Endometrium (tissue), 2 donors: Measurements from ENCODE around the gene ELF2.
"Not testable (repeated sequence)": the region's sequence is repeated elsewhere in the genome, so short reads cannot be mapped to it uniquely, and the experiment has no call there.

Experiments
- FAIRE-seq: peaks from 2 replicates; lab custom pipeline; 2012; peaks lifted over from hg19 to GRCh38; lab: Jason Lieb, UNC
- donor health status: control.
- donor health status: control.

Gene ELF2

GRCh38 chr4:139177049-139177868, at the start of gene ELF2:
Gene ELF2, minus strand, starts transcription at chr4:139177218. Its CDS starts 39,517 bp downstream, at chr4:139137701.
- FAIRE-seq = no peak

GRCh38 chr4:139223682-139224317, 46.8 kb upstream of the ELF2 start:
- no peak for FAIRE-seq

GRCh38 chr4:139222215-139222614, 45.2 kb upstream of the ELF2 start:
- no peak for FAIRE-seq

GRCh38 chr4:139221687-139222086, 44.7 kb upstream of the ELF2 start:
- no peak for FAIRE-seq

GRCh38 chr4:139219450-139220055, 42.5 kb upstream of the ELF2 start:
- no peak for FAIRE-seq

- no peak for FAIRE-seq
These were observed 37.1 kb upstream of the ELF2 start for GRCh38 chr4:139214039-139214534.

- FAIRE-seq = not testable (repeated sequence)
These were observed 36.6 kb upstream of the ELF2 start for GRCh38 chr4:139213633-139214032.

- FAIRE-seq = no peak
These were observed 35.9 kb upstream of the ELF2 start for GRCh38 chr4:139212900-139213299.

GRCh38 chr4:139210486-139210885, 33.5 kb upstream of the ELF2 start:
- no peak for FAIRE-seq

GRCh38 chr4:139209470-139210063, 32.5 kb upstream of the ELF2 start:
- no peak for FAIRE-seq

- FAIRE-seq = peak; percentile 94
These were observed 31.5 kb upstream of the ELF2 start for GRCh38 chr4:139208404-139208945.

GRCh38 chr4:139207873-139208403, 30.9 kb upstream of the ELF2 start:
- no peak for FAIRE-seq

- FAIRE-seq = no peak
These were observed 30.2 kb upstream of the ELF2 start for GRCh38 chr4:139207247-139207646.

- no peak for FAIRE-seq
These were observed 26.0 kb upstream of the ELF2 start for GRCh38 chr4:139202991-139203390.

GRCh38 chr4:139200506-139200905, 23.5 kb upstream of the ELF2 start:
- FAIRE-seq = no peak

- FAIRE-seq = no peak
These were observed 23.1 kb upstream of the ELF2 start for GRCh38 chr4:139200102-139200501.

GRCh38 chr4:139197214-139197613, 20.2 kb upstream of the ELF2 start:
- not testable (repeated sequence) for FAIRE-seq

- no peak for FAIRE-seq
These were observed 19.4 kb upstream of the ELF2 start for GRCh38 chr4:139196462-139196861.

- FAIRE-seq = no peak
These were observed 14.4 kb upstream of the ELF2 start for GRCh38 chr4:139191373-139191772.

GRCh38 chr4:139189972-139190371, 13.0 kb upstream of the ELF2 start:
- no peak for FAIRE-seq

GRCh38 chr4:139189417-139189749, 12.4 kb upstream of the ELF2 start:
- FAIRE-seq = no peak
